ENCODE data around the gene EYS.

GRCh38 chr6:63940056-63940455 is 1767.0 kb downstream of the EYS start:
- no peak for TF ChIP-seq EZH2phosphoT487 (IDR thresholded peaks at IDR 0.05; ENCODE audit: borderline replicate concordance, low read length)
- TF ChIP-seq CTCF (IDR thresholded peaks at IDR 0.05; ENCODE audit: low read depth, low read length, poor library complexity, severe bottlenecking) = no peak
